Activated CD4-positive, alpha-beta T cell treated with anti-CD3 and anti-CD28 coated beads, Interleukin-2, amount 50 U/mL, for 4 hours (primary cell): ENCODE measurements around the gene GPC6.
"Not testable (repeated sequence)": the region's sequence is repeated elsewhere in the genome, so short reads cannot be mapped to it uniquely, and the experiment has no call there.

Experiments
- DNase-seq, 2 experiments: peaks; one replicate each; pipeline ENCODE4 v3.0.0-alpha.2; 2020

GPC6 gene

DNA sequence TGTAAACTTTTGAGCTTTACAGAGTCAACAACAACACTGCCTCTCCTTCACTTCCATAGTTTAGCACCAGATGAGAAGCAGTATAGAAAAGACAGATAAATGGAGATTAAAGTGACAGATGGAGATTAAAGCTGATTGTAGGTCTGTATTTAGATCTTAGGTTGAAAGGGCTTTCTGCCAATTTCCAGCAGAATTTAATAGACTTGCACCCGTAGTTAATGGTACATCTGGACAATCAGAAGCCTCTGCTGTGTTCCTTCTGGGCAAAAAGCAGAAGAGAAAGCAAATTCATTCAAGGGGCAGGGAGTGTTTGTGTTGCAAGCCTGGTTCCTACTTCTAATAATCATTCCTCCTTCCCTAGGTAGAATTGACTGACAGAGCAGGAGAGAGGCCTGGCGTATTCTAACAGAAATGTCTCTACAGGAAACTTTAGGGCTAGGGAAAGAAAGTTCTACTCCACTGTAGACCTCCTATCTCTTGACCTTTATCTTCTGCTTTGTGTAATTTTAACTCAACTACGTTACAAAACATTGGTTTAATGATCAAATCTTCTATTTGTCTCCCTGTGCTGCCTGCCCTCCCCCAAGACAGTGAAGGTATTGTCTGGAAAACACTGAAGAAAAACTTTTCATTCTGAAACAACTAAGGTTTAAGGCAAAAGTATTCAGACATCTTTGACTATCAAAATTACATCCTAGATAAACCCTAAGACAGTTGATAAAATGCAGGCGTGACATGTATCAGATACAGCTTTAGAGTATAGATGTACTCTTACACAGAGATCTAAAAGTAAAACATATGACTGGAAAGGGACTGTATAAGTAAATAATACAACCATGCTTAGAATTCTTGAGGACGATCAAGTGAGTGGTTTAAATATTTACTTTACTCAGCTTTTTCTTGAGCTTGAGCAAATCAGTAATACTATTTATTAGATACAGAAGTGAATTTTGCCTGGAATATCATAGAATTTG lies 44.4 kb downstream of the GPC6 start:
- DNase-seq, result no peak

DNA sequence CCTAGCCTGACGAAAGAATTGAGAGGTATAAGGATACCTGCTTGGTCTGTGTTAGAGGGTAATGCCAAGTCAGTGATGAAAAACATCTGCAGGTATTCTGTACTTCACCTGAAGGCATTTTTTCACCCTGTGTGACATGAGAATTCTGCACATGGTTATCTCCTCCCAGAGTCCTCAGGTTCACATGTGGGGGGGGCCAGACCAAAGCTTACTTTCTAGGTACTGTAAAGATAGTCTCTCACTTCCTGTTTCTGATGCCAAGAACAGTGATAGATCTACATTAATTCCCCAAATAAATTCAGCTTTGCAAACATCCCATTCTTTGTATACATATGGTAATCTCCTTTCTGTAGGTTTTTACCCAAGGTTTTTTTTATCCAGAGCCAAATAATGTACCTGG lies 53.4 kb downstream of the GPC6 start:
- DNase-seq, result no peak

DNA sequence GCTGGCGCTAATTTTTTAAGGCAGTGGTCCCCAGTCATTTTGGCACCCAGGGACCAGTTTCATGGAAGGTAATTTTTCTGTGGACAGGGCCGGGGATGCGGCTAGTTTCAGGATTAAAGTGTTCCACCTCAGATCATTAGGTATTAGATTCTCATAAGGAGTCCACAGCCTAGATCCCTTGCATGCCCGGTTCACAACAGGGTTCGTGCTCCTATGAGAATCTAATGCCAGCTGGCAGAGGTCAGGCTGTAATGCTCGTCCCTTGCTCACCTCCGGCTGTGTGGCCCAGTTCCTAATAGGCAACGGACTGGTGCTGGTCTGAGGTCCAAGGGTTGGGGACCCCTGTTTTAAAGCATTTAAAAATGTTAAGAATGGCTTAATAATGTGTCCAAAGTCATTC lies 54.1 kb downstream of the GPC6 start:
- DNase-seq, result no peak

DNA sequence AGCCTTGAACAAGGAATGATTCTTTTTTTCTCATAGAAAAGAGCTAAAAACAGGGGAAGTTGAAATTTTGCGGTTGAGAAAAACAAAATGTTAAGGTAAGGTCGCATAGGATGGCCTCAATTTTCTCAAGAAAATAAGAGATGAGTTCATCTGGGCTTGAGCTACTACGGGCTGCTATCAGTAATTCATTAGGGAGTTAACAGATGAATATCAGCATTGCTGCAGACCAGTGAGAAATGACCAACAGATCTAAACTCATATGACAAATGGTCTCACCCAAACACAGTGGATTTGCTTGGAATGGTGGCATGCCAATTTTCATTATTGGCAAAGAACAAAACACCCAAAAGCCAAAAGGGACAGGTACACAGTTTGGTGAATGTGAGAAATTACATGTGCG lies 56.6 kb downstream of the GPC6 start:
- DNase-seq, result no peak

DNA sequence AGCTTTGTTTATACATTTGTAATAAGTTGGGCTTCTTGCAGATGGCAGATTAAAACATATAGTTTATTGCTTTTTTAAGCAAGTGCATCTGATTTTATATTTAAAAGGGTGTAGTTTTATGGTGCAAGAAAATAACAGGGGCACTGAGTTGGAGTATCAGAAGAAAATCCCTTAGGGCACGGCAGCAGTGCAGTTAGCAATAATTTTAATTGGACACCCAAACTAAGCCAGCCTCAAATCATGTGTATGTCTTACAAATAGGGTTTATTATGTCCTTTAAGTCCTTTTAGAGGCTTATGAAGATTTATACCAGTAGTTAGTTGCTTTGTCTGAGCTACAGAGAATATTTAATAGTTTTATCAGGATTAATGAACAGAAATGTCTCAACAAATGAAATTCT lies 57.5 kb downstream of the GPC6 start:
- DNase-seq, result no peak

DNA sequence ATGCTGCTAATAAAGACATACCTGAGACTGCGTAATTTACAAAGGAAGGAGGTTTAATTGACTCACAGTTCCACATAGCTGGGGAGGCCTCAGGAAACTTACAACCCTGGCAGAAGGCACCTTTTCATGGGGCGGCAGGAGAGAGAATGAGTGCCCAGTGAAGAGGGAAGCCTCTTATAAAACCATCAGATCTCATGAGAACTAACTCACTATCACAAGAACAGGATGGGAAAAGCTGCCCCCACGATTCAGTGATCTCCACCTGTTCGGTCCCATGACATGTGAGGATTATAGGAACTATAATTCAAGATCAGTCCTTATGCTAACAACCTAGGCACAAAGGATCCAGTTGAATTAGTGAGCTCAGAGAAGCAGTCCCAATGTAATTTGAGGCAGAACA lies 59.4 kb downstream of the GPC6 start:
- DNase-seq, result no peak

DNA sequence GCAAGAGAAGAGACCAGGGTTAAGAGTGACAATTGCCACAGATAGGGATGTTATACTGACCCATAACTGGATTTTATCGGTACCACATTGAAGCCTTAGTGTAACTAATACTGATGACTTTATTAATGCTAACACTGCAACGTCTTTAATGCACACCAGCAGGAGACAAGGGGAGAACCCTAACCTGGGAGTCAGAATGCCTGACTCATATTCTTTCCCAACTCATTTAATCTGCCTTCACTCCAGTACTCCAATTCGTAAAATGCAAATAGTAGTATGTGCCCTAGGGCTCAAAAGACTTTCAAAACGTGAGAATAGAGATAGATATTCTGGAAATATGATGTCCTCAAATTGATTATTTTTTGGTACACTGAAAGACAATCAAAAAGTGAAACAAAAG lies 62.4 kb downstream of the GPC6 start:
- DNase-seq, result no peak

DNA sequence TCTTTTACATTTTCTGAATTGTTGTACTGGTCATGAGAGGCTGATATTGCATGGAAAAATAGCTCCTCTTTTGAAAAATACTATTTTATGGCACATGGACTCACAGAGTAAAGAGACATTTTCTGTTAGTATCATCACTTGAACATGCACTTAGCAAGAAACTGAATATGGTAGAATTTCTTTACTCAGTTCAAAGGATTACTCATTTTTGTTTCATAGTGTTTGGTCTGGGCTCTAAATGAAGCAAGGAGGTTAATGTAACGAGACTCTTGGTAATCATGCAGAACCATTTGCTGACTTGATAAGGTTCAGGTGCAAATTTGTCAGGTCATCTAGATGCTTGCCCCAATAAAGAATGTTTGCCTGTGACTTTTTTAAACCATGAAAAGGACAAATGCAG lies 63.2 kb downstream of the GPC6 start:
- no peak for DNase-seq

DNA sequence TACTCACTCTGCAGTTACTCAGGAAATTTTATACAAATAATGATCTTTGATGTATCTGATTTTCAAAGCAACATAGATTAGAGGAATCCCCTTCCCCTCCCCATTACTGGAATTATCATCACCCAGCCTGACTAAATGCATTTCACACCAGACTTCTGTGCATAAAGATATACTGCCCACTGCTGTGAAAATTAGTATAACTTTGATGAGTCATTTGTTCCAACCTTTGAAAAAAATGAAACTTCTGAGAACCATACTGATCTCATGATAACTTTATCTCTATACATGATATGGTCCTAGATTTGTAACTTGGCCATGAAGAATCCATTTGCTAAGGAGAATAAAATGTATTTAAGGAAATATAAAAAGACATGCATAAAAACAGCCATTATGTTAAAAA lies 63.9 kb downstream of the GPC6 start:
- no peak for DNase-seq

DNA sequence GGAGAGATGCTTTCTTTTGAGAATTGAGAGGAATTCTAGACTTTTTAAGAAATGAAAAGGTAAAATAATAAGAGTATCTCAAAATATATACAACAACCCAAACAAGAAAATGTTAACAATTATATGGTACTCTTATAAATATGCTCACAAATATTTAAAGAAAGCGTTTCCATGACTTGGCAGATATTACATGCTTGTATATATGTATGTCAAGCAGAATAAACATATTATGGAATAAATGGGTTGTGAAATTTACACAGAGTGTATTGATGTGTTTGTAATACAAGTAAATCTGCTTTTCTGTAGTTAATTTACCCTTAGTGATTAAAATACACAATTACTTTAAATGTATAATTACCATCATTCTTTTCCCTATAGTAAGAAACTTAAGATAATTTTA lies 65.8 kb downstream of the GPC6 start:
- no peak for DNase-seq

DNA sequence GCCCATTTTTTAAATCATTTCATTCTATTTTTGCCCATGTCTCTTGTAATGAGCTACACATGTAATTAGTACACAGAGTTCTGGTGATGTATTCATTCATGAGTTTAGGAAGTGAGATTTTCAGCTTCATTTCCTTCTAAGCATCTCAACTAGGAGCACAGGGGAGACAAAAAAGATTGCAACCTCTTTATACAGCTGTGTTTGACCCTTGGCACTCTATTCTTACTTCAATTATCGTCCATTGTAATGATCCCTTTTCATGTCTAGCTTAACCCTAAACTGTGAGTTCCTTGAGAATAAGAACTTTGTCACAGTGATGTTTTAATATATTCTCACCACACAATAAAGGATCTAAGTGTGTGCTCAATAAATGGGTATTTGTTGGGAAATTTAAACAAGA lies 67.1 kb downstream of the GPC6 start:
- no peak for DNase-seq

DNA sequence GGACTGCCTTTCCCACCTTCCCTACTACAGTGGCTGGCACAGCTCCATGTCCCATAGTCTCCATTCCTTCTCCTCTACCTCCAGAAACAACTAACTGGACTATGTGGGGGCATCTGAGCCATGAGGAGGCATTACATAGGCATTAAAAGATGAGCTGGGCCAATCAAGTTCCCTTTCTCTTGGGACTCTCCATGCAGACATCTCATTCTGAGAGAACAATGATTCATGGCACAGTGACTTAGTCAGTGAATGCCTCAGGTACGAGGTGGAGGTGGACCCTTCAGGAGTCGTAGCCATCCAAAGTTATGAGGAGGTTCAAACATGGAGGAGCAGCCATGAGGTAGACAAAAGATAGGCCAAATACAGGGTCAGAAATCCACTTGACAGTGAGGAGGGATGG lies 70.0 kb downstream of the GPC6 start:
- no peak for DNase-seq

DNA sequence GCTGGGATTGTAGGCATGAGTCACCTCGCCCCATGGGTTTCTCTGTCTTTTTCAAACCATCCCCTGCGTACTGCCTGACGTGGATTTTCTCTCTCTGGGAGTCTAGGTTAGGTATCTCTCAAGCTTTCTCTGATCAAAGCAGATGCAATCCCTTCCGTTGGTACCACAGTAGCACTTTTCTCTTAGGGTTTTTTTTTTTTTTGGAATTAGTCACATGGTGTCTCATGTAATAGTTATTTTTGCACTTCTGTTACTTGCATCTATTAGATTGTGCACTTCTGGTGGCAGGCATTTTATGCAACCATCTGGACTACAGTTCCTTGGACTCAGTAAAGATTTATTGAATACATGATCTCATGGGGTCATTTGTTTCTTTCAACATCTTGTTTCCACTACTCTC lies 72.1 kb downstream of the GPC6 start:
- no peak for DNase-seq

DNA sequence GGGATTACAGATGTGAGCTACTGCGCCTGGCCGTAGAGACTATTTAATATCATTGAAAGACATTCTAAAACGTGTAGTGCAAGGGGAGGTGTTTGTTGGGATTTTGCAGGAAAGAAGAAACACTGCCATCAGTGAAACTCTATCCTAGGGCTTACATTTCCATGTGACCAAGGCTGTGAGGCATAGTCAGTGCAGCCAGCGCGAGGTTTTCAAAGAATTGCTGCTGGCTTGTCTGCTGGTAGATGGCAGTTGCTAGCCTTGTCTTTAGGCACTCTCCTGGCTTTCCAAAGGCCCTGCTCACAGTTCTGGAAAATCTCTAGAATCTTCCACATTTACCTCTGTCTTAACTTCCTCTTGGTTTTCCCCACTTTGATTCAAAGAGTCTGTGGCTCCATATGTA lies 77.5 kb downstream of the GPC6 start:
- DNase-seq, result no peak

DNA sequence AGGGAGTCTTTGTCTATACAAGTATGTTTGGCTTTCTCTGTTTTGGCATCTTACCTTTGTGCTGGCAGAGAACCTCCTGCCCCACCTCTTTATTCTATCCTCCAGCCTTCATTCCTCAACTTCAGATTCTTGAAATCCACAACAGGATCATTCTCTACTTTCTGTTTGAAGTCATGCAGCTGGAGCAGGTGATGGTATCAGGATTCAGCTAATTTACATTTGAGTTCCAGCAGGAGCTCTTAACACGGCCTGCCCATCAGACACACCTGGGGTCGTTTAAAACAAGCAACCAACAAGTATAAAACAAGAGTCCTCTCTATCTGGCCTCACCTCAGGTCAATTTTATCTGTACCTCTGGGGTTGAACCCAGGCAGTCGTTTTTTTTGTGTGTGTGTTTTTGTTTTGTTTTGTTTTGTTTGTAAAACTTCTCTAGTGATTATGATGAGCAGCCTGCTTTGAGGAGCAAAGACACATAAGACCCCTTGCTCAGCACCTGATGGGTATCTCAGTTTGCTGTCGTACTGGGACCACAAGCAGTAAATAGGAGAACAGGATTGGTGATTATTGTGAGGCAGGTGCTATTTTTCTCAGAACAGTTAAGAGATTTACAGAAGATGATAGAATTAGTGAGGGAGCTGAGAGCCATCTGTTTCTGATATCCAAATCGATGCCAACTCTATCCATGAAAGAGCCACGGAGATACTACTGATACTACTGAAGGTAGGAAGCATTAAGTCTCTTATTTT lies 78.4 kb downstream of the GPC6 start:
- no peak for DNase-seq

DNA sequence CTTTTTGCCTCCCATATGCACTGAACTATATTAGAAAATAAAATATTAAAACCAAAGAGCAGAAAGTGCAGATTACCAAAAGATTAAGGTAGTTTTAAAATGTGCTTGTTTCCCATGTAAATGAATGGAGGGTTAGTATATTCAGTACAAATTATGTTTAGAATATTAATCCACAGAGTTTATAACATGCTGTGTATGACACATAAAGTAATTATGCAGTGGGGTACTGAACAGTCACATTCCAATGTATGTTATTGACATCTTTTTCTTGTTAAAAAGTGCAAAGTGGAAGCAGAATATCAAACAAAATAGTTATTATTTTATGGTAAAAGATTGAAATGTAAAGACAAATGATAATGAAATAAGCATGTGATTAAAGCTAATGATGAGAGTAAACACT lies 79.3 kb downstream of the GPC6 start:
- DNase-seq, result no peak

DNA sequence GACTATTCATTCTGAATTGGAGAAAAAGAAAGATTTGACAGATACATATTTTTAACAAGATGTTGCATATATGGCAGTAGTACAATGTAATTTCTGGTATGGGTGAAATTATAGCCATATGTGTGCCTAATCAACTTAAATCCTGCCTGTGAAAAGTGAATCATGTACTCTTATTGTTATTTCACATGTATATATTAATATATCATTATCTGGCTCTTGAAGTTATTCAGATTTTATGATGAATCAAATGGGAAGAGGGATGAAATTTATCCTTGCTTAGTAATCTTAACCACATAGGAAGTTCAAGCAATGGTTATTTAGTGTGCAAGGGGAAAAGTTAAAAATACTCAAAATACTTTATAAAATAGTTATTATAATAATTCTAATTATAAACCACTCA lies 80.5 kb downstream of the GPC6 start:
- DNase-seq, result no peak

DNA sequence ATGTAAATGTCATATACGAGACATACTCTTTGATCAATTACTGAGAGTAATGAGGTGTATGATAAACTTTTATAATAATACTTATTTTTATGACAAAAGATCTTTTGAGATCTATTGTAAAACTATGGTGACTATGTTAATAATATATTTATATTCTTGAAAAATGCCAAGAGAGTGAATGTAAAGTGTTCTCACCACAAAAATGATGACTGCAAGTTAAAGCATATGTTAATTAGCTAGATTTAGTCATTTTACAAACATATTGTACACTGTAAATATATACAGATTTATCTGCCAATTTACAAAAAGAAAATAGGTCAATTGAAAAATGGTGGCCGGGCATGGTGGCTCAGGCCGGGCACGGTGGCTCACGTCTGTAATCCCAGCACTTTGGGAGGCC lies 81.0 kb downstream of the GPC6 start:
- DNase-seq, result no peak

DNA sequence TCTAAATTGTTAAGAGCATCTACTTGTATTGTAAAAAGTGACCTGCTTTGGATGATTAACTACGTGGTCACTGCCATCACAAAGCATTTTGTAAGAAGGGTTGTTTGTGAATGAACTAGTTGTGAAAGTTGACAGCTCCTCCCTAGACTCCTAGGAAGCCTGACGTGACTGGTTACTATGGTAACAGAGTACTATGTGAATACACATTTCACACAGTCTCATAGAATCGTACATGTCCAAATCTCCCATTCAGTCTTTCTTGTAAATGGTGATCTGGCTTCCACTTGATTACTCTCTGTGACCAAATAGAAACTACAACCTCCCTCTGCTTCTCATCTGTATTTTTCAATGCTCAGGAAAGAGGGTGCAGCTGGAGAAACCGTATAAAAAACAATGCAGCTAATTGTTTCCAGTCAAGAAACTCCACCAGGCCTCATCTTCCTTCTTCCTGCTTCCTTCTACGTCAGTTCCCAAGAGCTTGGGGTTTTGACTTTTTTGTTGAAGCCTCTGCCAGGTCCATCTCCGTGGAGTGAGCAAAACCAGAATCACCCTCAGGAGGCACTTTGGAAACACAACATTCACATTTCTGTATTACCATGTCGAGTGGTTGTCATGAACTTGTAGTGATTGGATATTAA lies 83.4 kb downstream of the GPC6 start:
- DNase-seq, result no peak

DNA sequence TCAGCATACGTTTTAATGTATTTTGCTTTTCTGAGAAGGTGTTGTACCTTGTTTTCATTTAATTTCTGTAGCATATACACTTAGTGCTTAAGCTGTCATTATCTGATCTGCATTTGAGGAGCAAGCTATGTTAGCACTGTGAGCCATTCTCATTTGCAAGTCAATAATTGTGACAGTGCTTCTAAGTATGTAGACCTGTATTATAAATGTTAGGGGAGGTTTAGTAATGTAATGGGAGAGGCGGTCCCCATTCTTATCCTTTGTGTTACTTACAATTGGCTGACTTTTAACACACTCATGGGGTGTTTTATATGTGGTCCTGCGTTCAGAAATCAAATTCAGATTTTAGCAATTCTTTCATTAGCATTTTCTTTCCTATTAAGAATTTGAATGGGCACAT lies 90.2 kb downstream of the GPC6 start:
- DNase-seq, result no peak

DNA sequence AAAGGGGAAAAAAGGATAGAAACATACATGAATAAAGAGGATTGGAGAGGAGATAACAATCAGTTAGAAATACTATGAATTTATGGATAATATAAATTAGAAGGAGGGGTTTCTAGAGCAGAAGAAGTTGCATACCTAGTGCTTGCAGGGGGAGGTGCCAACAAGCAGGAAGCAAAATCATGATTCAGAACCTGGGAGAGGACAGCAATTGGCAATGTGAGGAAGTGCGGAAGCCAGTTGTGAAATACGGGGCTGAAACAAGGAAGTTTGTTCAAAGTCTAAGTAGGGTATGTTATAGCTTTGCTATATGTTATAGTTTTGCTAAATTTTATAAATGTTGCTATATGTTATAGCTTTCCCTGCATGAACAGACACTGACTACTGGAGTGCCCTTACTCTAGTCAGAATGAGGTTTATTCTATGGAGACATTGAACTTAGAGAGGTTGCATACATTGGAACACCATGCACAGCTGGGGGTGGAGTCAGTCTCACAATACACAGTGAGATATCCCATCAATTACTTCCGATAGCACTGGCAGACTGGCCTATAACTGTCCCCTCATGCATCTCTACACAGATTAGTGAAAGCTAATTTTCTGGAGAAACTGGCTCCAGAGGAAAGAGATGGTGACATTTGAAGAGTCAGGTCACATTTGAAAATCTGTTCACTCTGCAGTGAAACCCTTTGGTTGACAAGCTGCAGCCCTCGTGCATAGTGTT lies 92.1 kb downstream of the GPC6 start:
- no peak for DNase-seq

DNA sequence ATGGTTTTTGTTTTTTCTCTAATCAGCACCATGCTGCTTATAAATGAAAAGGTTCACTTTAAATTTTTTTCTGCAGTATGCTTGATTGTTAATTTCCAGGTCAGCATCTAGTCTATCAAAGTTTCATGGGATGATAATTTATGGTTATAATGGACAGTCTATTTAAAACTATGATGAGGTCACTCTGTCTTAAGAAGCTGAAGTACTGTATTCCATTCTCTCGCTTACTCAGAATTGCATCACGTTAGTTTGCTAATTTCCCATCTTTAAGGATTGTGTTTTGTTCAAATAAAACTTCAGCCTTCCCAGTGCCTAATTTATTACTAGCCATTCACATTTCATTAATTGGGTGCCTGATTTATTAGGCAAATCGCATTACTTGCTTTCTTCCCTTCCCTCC lies 94.3 kb downstream of the GPC6 start:
- no peak for DNase-seq

DNA sequence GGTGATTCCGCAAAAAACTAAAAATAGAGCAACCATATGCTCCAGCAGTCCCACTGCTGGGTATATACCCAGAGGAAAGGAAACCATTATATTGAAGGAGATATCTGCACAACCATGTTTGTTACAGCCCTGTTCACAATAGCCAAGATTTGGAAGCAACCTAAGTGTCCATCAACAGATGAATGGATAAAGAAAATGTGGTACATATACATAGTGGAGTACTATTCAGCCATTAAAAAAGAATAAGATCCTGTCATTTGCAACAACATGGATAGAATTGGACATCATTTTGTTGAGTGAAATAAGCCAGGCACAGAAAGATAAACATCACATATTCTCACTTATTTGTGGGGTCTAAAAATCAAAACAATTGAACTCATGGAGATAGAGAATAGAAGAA lies 97.3 kb downstream of the GPC6 start:
- DNase-seq, result not testable (repeated sequence)
